GOT3 (cell line): Measurements from ENCODE around the gene CDT1.
"Not testable (repeated sequence)": the region's sequence is repeated elsewhere in the genome, so short reads cannot be mapped to it uniquely, and the experiment has no call there.

Experiments
- DNase-seq: peaks from one replicate; lab custom pipeline; 2025; ENCODE audit warnings: mixed read lengths; lab: John Stamatoyannopoulos, UW

CDT1 gene

GRCh38 chr16:88816736-88817535 lies 13.3 kb downstream of the CDT1 start:
- no peak for DNase-seq

- no peak for DNase-seq
Observed at GRCh38 chr16:88817785-88818574, 14.4 kb downstream of the CDT1 start.

- DNase-seq, result no peak
Observed at GRCh38 chr16:88818575-88818874, 14.9 kb downstream of the CDT1 start.

- DNase-seq, result no peak
Observed at GRCh38 chr16:88819126-88819525, 15.5 kb downstream of the CDT1 start.

- no peak for DNase-seq
Observed at GRCh38 chr16:88820385-88821025, 16.9 kb downstream of the CDT1 start.

- DNase-seq, result no peak
Observed at GRCh38 chr16:88821168-88821850, 17.7 kb downstream of the CDT1 start.

- DNase-seq, result no peak
Observed at GRCh38 chr16:88822281-88823040, 18.9 kb downstream of the CDT1 start.

- not testable (repeated sequence) for DNase-seq
Observed at GRCh38 chr16:88823646-88824045, 20.1 kb downstream of the CDT1 start.

GRCh38 chr16:88824256-88825077 lies 20.9 kb downstream of the CDT1 start:
- no peak for DNase-seq

- DNase-seq, result no peak
Observed at GRCh38 chr16:88825146-88825545, 21.6 kb downstream of the CDT1 start.

- DNase-seq, result no peak
Observed at GRCh38 chr16:88826070-88826840, 22.7 kb downstream of the CDT1 start.

GRCh38 chr16:88827727-88828126 lies 24.1 kb downstream of the CDT1 start:
- no peak for DNase-seq

GRCh38 chr16:88828711-88829110 lies 25.1 kb downstream of the CDT1 start:
- DNase-seq, result no peak

- no peak for DNase-seq
Observed at GRCh38 chr16:88830258-88830657, 26.7 kb downstream of the CDT1 start.

GRCh38 chr16:88830783-88831182 lies 27.2 kb downstream of the CDT1 start:
- no peak for DNase-seq

- no peak for DNase-seq
Observed at GRCh38 chr16:88831838-88832237, 28.2 kb downstream of the CDT1 start.

- no peak for DNase-seq
Observed at GRCh38 chr16:88833086-88833485, 29.5 kb downstream of the CDT1 start.

- DNase-seq, result no peak
Observed at GRCh38 chr16:88834670-88835069, 31.1 kb downstream of the CDT1 start.

GRCh38 chr16:88835383-88835782 lies 31.8 kb downstream of the CDT1 start:
- no peak for DNase-seq

GRCh38 chr16:88835818-88836217 lies 32.2 kb downstream of the CDT1 start:
- DNase-seq, result no peak
